ENCODE data around the gene NUDT12.

Gene NUDT12

DNA sequence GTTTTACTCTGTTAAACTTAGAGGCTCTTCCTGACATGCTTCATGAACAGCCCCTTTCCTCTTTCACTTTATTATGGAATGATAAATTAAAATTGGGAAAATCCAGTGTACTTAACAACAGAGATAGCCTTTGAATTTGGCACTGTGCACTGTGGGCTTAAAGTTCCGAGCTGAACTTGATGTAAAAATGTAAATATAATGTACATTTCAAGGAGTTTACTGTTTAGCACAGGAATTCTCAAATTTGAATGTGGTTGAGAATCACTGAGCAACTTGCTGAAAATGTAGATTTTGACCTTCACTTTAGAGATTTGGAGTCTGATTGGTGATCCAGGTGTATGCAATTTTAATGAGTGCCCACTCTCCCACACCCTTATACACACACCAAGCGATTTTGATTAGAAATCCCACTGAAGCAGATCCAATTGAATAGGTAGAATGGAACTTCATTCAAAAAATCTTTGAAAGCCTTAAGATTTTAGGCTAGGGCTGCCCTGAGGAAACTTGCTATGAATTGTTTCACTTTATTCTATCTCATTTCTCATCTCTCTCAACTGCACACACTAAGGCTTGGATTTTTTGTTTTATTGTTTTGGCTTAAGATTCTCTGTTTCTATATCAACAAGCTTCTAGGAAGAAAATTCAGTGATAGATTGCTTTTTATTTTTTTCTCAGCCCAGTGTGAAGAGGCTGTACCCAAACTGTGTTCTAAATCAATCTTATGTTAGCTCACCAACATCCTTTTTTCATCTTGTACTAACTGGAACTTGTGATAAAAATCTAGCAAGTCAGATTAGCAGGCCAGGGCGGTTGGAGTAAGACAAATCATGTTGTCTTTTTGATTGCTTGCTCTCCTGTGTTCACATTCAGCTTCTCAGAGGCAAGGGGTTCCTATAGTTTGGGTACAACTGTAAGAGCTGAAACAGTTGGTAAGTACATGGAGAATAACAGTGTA, 22.9 kb downstream of the NUDT12 start:
- DNase-seq = no peak

DNA sequence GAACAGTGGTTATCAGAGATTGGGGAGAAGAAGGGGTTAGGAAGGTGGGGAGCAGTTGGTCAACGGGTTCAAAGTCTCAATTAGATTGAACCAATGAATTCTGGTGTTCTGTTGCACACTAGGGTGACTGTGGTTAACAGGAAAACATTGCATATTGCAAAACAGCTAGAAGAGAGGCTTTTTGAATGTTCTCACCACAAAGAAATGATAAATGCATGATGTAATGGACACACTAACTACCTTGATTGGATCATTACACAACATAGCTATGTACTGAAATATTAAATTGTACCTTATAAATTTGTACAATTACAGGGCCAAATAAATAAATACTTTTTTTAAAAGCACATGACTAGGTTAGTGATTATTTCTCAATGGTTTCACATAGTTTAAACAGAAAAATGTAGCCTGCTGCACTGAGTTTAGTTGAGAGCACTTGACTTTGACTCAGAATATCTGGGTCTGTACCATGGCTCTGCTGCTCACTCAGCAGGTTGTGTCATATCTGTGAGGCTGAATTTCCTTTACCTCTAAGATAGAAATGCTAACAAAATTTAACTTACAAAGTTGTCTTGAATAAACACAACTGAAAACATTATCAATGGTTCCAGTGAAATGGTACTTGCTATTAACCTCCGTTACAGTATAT, 30.4 kb downstream of the NUDT12 start:
- no peak for DNase-seq

- no peak for DNase-seq
Observed at GRCh38 chr5:103526164-103526915, 36.2 kb downstream of the NUDT12 start.

- DNase-seq = no peak
Observed at GRCh38 chr5:103525361-103525760, 37.2 kb downstream of the NUDT12 start.

GRCh38 chr5:103523319-103523718, 39.3 kb downstream of the NUDT12 start:
- no peak for DNase-seq

- DNase-seq = no peak
Observed at GRCh38 chr5:103522586-103522985, 40.0 kb downstream of the NUDT12 start.

GRCh38 chr5:103519550-103519949, 43.0 kb downstream of the NUDT12 start:
- DNase-seq = no peak

DNA sequence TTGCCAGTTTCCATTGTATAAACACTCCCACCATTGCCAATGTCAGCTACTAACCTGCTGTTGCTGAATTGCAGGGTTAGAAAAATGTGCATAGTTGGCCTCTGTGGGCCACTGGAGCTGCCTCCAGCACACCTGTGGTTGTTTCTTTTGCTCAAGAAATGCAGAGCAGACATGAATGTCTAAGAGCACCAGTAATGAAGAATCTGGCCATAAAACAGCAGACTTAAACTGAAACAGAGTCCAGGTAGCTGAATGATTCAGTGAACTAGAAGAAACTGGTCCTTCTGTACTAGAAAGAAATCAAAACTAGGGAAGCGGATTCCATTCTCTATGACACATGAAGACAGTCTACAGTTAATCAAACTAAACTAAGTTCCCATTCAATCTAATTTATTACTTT, 48.2 kb downstream of the NUDT12 start:
- DNase-seq = no peak

DNA sequence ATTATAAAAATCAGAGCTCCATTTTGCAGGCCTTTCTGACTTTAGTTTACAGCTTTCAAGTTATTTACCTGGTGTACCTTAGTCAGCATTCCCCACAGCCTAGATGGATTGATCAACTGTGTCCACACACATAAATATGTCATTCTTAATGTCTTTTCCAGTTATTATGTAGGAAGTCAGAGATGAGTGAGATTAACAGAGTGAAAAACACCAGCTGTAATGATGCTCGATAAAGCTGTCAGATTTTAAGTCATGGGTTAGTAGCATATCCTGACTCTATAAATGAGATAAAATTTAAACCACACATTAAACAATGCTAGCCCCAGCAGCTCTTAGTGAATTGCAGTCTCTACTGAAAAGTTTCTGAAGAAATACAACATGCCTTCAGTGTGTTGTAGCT, 48.9 kb downstream of the NUDT12 start:
- no peak for DNase-seq

DNA sequence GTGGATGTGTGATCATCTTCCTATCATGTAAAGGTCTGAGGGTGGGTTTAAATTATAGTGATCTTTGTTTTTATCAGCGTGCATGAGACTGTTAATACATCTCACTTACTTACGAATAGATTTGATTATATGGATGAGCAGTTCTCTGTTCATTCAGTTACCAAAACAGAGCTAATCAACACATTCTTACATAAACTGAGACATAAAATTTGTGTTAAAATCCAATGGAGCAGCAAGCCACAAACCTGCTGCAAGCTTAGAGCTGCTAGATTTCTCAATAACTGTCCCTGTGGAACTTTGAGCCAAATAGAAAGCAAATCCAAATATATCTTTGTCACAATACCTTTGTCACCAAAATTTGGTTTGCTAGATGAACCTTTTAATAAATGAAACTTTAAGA, 50.1 kb downstream of the NUDT12 start:
- DNase-seq = no peak

- DNase-seq = no peak
Observed at GRCh38 chr5:103511554-103511885, 51.1 kb downstream of the NUDT12 start.

GRCh38 chr5:103510851-103511553, 51.6 kb downstream of the NUDT12 start:
- DNase-seq = no peak

GRCh38 chr5:103505581-103506305, 56.8 kb downstream of the NUDT12 start:
- no peak for DNase-seq

DNA sequence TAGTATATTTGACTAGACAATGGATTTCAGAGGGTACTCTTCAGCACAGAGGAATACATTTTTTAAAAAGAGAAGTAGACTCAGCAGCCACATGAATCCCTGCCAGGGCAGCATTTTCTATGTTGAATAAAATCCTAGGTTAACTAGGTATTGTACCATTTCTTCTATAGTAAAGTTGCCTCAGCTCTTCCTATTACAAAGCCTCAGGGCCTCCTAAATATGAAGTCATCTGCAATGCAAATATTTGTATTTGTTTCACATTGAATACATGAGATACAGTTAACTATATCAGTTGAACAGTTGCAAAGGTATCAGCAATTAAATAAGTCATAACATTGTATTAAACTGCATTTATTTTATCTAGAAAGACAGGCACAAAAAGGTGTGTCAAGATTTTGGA, 59.5 kb downstream of the NUDT12 start:
- no peak for DNase-seq

DNA sequence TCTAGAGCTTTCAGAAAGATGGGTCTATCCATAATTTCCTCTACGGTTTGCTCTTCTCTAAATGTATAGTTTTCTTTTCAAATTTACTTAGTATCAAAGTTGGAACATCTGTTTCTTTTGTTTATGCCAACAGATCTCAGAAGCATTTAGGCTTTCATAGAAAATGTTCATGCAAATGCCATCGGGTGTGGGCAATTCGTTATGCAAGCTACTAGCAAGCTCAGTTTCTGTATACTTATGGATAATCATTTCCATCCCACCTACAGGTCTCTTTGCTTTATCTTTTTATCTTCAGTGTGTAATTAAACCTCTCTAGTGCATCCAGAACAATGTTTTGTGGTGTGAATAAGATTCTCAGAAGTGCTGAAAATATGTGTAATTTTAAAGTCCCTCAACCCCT, 59.9 kb downstream of the NUDT12 start:
- no peak for DNase-seq

All from NK-92 treated with Interleukin-12 subunit alpha and Interleukin-12 subunit beta, amount 100 ng/mL, for 24 hours (cell line).